ENCODE measurements around the gene ZBTB46. TPM values are rescaled to one million over a fixed set of nuclear protein-coding genes. Genes with fewer than 3 reads are reported as not detected.

The ZBTB46 gene
- total RNA-seq, 1 experiment from 2014 or later = 1.1 TPM

DNA sequence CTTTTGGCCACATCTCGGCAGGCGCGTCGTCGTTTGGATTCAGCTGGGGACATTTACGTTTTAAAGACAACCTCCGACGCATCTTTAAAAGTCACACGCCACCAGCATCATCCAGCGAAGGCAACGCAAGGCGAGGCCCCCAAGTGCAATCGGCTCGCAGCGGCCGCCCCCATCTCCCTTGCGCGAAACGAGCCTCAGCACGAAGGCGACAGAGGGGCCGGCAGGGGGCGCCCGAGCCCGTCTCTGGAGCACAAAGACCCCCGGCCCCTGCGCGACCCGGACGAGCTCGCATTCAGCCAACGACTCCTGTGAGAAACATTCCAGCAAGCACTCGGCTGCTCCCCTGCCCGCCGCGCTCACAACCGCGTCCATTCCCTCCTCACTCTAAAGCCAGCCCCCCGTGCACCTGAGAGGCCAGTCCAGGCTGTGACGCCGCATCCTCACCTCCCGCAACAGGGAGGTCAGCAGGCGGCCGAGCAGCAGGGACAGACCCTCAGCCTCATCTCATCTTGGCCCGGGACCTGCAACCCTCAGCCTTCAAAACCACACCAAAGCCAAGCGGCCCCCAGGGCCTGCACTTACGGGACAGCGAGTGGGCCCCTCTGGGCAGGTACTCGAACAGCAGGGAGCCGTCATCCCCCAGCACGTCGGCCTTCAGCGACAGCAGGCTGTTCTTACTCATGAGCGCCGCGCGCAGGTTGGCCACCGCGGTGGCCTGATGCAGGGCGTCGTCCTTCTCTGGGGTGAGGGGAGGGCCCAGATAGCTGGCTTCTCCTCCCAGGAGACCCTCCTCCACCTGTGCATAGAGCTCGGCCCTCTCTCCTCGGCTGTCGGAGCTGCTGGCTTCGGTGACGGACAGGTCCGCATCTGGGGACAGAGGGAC lies 55.7 kb downstream of the ZBTB46 start:
- ChIA-PET POLR2A (ENCODE audit: low non-redundant PET) (no interaction called here), CTCF (interaction anchor here (0.6 to 1.7 kb wide), 2 partner anchors 198 to 285 kb away, joined by 4 to 6 read pairs; no protein-coding TSS in a partner anchor)
- intact Hi-C loops (cut with micrococcal nuclease; ENCODE audit: unreplicated experiment) = loop anchor here (10.0 kb wide), 1 partner anchor 199 kb away; the partner anchor contains the start of gene SAMD10
- Histone ChIP-seq H3K27me3 (replicated peaks; ENCODE audit: insufficient read depth, low read depth, low read length, poor library complexity) (no peaks in the 10 kb centered on the region), H3K27ac (ENCODE audit: low read depth, low read length, poor library complexity, severe bottlenecking) (no peak overlapping the region), H3K9me3 (ENCODE audit: low read depth, low read length, poor library complexity, severe bottlenecking) (no peaks in the 10 kb centered on the region), H3K36me3 (ENCODE audit: insufficient read depth, low read length, poor library complexity, severe bottlenecking) (no peaks in the 10 kb centered on the region), H3K4me3 (ENCODE audit: low read depth, low read length, poor library complexity, severe bottlenecking) (peak overlapping the region; percentile 35), H3K4me1 (ENCODE audit: insufficient read depth, low read length, poor library complexity, severe bottlenecking) (no peaks in the 10 kb centered on the region)
- TF ChIP-seq, protein P1, sequence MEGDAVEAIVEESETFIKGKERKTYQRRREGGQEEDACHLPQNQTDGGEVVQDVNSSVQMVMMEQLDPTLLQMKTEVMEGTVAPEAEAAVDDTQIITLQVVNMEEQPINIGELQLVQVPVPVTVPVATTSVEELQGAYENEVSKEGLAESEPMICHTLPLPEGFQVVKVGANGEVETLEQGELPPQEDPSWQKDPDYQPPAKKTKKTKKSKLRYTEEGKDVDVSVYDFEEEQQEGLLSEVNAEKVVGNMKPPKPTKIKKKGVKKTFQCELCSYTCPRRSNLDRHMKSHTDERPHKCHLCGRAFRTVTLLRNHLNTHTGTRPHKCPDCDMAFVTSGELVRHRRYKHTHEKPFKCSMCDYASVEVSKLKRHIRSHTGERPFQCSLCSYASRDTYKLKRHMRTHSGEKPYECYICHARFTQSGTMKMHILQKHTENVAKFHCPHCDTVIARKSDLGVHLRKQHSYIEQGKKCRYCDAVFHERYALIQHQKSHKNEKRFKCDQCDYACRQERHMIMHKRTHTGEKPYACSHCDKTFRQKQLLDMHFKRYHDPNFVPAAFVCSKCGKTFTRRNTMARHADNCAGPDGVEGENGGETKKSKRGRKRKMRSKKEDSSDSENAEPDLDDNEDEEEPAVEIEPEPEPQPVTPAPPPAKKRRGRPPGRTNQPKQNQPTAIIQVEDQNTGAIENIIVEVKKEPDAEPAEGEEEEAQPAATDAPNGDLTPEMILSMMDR (conservative IDR thresholded peaks at IDR 0.05; ENCODE audit: low read depth, low read length) = peak; percentile 92
- no peak for TF ChIP-seq EZH2 (IDR thresholded peaks at IDR 0.05; ENCODE audit: borderline replicate concordance, low read depth, low read length, poor library complexity, severe bottlenecking)
- DNase-seq (ENCODE audit: low spot score) = peak; percentile 77
- BruUV-seq (replicated peaks) = no TSS peak

GRCh38 chr20:63774306-63774705 lies 56.8 kb downstream of the ZBTB46 start:
- no peaks in the 10 kb centered on the region for H3K36me3 ChIP-seq (ENCODE audit: insufficient read depth, low read length, poor library complexity, severe bottlenecking)
- no peak for TF ChIP-seq EZH2 (IDR thresholded peaks at IDR 0.05; ENCODE audit: borderline replicate concordance, low read depth, low read length, poor library complexity, severe bottlenecking)
- TF ChIP-seq, protein P1 (conservative IDR thresholded peaks at IDR 0.05; ENCODE audit: low read depth, low read length) = no peak
- ChIA-PET CTCF (interaction anchor here (0.6 kb wide), 1 partner anchor 286 kb away, joined by 4 read pairs; no protein-coding TSS in a partner anchor), POLR2A (ENCODE audit: low non-redundant PET) (no interaction called here)
- BruUV-seq (replicated peaks) = no TSS peak
- no peaks in the 10 kb centered on the region for H3K4me1 ChIP-seq (ENCODE audit: insufficient read depth, low read length, poor library complexity, severe bottlenecking)
- DNase-seq (ENCODE audit: low spot score) = no peak
- no peak overlapping the region for H3K27ac ChIP-seq (ENCODE audit: low read depth, low read length, poor library complexity, severe bottlenecking)
- H3K27me3 ChIP-seq (replicated peaks; ENCODE audit: insufficient read depth, low read depth, low read length, poor library complexity) = no peaks in the 10 kb centered on the region
- intact Hi-C loops (cut with micrococcal nuclease; ENCODE audit: unreplicated experiment) = loop anchor here (10.0 kb wide), 1 partner anchor 200 kb away; the partner anchor contains the start of gene SAMD10
- H3K4me3 ChIP-seq (ENCODE audit: low read depth, low read length, poor library complexity, severe bottlenecking) = no peak overlapping the region
- H3K9me3 ChIP-seq (ENCODE audit: low read depth, low read length, poor library complexity, severe bottlenecking) = no peaks in the 10 kb centered on the region

- no peak overlapping the region for H3K4me3 ChIP-seq (ENCODE audit: low read depth, low read length, poor library complexity, severe bottlenecking)
- no peaks in the 10 kb centered on the region for H3K36me3 ChIP-seq (ENCODE audit: insufficient read depth, low read length, poor library complexity, severe bottlenecking)
- no peaks in the 10 kb centered on the region for H3K27me3 ChIP-seq (replicated peaks; ENCODE audit: insufficient read depth, low read depth, low read length, poor library complexity)
- CTCF ChIA-PET = no interaction called here
- intact Hi-C loops (cut with micrococcal nuclease; ENCODE audit: unreplicated experiment) = loop anchor here (10.0 kb wide), 1 partner anchor 201 kb away; the partner anchor contains the start of gene SAMD10
- DNase-seq (ENCODE audit: low spot score) = no peak
- TF ChIP-seq, protein P1 (conservative IDR thresholded peaks at IDR 0.05; ENCODE audit: low read depth, low read length) = no peak
- TF ChIP-seq EZH2 (IDR thresholded peaks at IDR 0.05; ENCODE audit: borderline replicate concordance, low read depth, low read length, poor library complexity, severe bottlenecking) = no peak
- no peak overlapping the region for H3K27ac ChIP-seq (ENCODE audit: low read depth, low read length, poor library complexity, severe bottlenecking)
- POLR2A ChIA-PET (ENCODE audit: low non-redundant PET) = no interaction called here
- no peaks in the 10 kb centered on the region for H3K9me3 ChIP-seq (ENCODE audit: low read depth, low read length, poor library complexity, severe bottlenecking)
- BruUV-seq (replicated peaks) = no TSS peak
- no peaks in the 10 kb centered on the region for H3K4me1 ChIP-seq (ENCODE audit: insufficient read depth, low read length, poor library complexity, severe bottlenecking)
Measured at GRCh38 chr20:63773571-63774241, 57.4 kb downstream of the ZBTB46 start.

Data from A673 (cell line).